Measurements from ENCODE around the gene KCNS1. TPM values are rescaled to one million over a fixed set of nuclear protein-coding genes. Genes with fewer than 3 reads are reported as not detected.

The KCNS1 gene
- total and polyA plus RNA-seq, 2 of the 8 experiments (the other 6 are each of a cell fraction or from before 2014, with no cell fraction given), result 1.4 to 1.8 TPM

DNA sequence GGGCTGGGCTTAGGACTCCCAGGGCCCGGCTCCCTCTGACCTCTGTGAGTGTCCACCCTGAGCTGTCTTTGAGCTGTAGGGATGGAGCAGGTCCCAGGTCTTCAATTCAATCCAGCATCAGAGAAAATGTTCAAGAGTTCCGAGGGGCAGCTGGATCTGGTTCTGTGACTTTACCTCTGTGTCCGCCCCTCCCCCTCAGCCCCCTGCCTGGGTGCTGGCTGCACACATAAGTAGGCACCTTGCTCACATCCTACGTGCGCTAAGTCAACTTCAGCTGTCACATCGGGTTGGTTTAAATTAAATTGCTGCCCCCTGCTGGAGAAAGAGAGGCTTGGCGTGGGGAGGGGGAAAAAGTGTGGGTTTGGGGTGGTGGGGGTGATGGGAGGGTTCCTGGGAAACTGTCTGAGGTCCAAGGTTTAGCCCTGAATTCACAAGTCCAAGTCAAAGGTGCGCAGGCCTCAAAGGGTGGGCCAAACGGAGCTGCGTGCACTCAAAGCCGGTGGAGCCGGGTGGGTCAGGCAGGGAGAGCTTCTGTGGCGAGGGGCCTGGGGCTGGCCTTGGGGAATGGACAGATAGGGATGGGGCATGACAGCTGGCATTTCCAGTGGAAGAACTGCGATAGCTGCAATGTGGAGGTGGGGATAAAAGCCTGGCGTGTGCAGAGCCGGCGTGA lies 11.0 kb upstream of the KCNS1 start (continued):
- TF ChIP-seq ASH2L (IDR thresholded peaks at IDR 0.05; ENCODE audit: low read length), result peak; percentile 43
- TF ChIP-seq POLR2A (IDR thresholded peaks at IDR 0.05; ENCODE audit: control extremely low read depth in 1 of 2, low read depth in 2 of 2, low read length in 2 of 2), result no peak
- peak in 1 of 2 experiments; percentile 33; a peak in 1 of 4 replicates for TF ChIP-seq SIN3A (conservative IDR thresholded peaks at IDR 0.05 in 1 of 2, IDR thresholded peaks at IDR 0.05 in 1 of 2; ENCODE audit: low read depth in 1 of 2, low read length in 2 of 2)
- no peak for TF ChIP-seq TEAD4 (IDR thresholded peaks at IDR 0.05; ENCODE audit: low read depth, low read length)
- TF ChIP-seq SP4 (IDR thresholded peaks at IDR 0.05; ENCODE audit: low read length), result no peak
- TF ChIP-seq BCL11A (IDR thresholded peaks at IDR 0.05; ENCODE audit: low read depth in 2 of 2, low read length in 2 of 2), result no peak
- TF ChIP-seq HDAC6 (IDR thresholded peaks at IDR 0.05; ENCODE audit: low read depth, low read length), result no peak
- TF ChIP-seq HDAC2 (IDR thresholded peaks at IDR 0.05; ENCODE audit: borderline replicate concordance in 1 of 2, low read depth in 2 of 2, low read length in 2 of 2), result no peak
